Stimulated activated CD4-positive, alpha-beta T cell treated with anti-CD3 and anti-CD28 coated beads, Interleukin-12 subunit alpha, Interleukin-12 subunit beta, amount 100 ng/mL, for 24 hours (primary cell): Measurements from ENCODE around the gene PML.
A peak's percentile ranks its signal among the peaks of the same experiment; 100 is the strongest.
"Not testable (repeated sequence)": the region's sequence is repeated elsewhere in the genome, so short reads cannot be mapped to it uniquely, and the experiment has no call there.

Experiments
- DNase-seq, 2 experiments: peaks; one replicate each; pipeline ENCODE4 v3.0.0-alpha.2; 2020; ENCODE audit warnings: low read depth in 2 of 2

PML gene

GRCh38 chr15:74038707-74039655 lies 44.5 kb downstream of the PML start:
- DNase-seq = no peak

GRCh38 chr15:74039656-74040010 lies 45.1 kb downstream of the PML start:
- DNase-seq = no peak

GRCh38 chr15:74040109-74040850 lies 45.8 kb downstream of the PML start:
- no peak for DNase-seq

- DNase-seq = no peak
Observed at GRCh38 chr15:74041311-74041756, 46.8 kb downstream of the PML start.

- no peak for DNase-seq
Observed at GRCh38 chr15:74041777-74042435, 47.4 kb downstream of the PML start.

- DNase-seq = no peak
Observed at GRCh38 chr15:74042603-74043424, 48.3 kb downstream of the PML start.

- no peak for DNase-seq
Observed at GRCh38 chr15:74043425-74044266, 49.1 kb downstream of the PML start.

GRCh38 chr15:74044267-74045110 lies 50.0 kb downstream of the PML start:
- DNase-seq = no peak

GRCh38 chr15:74045184-74045583 lies 50.7 kb downstream of the PML start:
- no peak for DNase-seq

- no peak for DNase-seq
Observed at GRCh38 chr15:74045636-74046274, 51.2 kb downstream of the PML start.

- no peak for DNase-seq
Observed at GRCh38 chr15:74046275-74046674, 51.8 kb downstream of the PML start.

- DNase-seq = no peak
Observed at GRCh38 chr15:74050127-74050526, 55.6 kb downstream of the PML start.

- no peak for DNase-seq
Observed at GRCh38 chr15:74050556-74051234, 56.2 kb downstream of the PML start.

GRCh38 chr15:74052271-74053260 lies 58.0 kb downstream of the PML start:
- DNase-seq = not testable (repeated sequence)

GRCh38 chr15:74053517-74053916 lies 59.0 kb downstream of the PML start:
- DNase-seq = no peak

GRCh38 chr15:74053941-74054529 lies 59.5 kb downstream of the PML start:
- DNase-seq = peak; percentile 39 to 63

GRCh38 chr15:74055804-74056203 lies 61.3 kb downstream of the PML start:
- no peak for DNase-seq
